ENCODE results near the gene ADCY9. TPM values are rescaled to one million over a fixed set of nuclear protein-coding genes. Genes with fewer than 3 reads are reported as not detected.

ADCY9 gene
- total RNA-seq, 1 experiment from 2014 or later: 9.8 TPM

DNA sequence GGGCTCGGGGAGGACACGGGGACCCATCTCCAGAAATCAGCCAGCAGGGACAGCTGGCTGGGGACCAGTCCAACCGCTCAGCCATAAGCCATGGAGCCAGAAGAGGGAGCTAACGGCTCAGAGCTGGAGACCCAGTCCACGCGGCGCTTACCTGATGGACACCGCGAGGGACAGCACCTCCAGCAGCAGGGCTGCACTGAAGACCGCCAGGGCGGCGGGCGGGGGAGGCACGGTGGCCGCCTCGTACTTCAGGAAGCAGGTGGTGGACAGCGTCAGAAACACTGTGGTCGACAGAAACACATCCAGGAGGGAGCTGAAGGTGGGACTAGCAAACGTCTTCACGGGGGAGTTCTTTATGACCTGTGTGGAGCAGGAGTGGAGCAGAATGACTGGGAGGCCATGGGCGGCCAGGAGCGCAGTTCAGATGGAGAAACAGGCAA, 133.1 kb downstream of the ADCY9 start:
- intact Hi-C loops (cut with micrococcal nuclease): loop anchor here (1.0 to 2.0 kb wide), 2 partner anchors 271 to 348 kb away; no protein-coding TSS in a partner anchor
- Histone ChIP-seq H3K9ac (ENCODE audit: low read length) (no peak overlapping the region), H3K27me3 (ENCODE audit: insufficient read depth, low read length) (no peaks in the 10 kb centered on the region), H4K20me1 (ENCODE audit: insufficient read depth) (no peaks in the 10 kb centered on the region), H3K4me1 (ENCODE audit: control insufficient read depth in 1 of 2, insufficient read depth in 2 of 2, low read length in 2 of 2) (peaks cover 10 to 16% of the 10 kb centered on the region in 2 experiments), H3K9me3 (ENCODE audit: control insufficient read depth in 1 of 2, insufficient read depth in 1 of 2, low read depth in 1 of 2, low read length in 2 of 2) (no peaks in the 10 kb centered on the region), H3K36me3 (ENCODE audit: control insufficient read depth in 1 of 2, insufficient read depth in 2 of 2, low read length in 2 of 2) (no peaks in the 10 kb centered on the region), H3K9me2 (ENCODE audit: insufficient read depth) (no peaks in the 10 kb centered on the region), H3K79me2 (ENCODE audit: insufficient read depth, low read length) (no peaks in the 10 kb centered on the region), H2AFZ (ENCODE audit: low read depth, low read length, poor library complexity, severe bottlenecking) (no peak overlapping the region), H3K27ac (ENCODE audit: low read depth, low read length) (no peak overlapping the region), H3K4me2 (ENCODE audit: low read length) (peak overlapping the region; percentile 21), H3K4me3 (replicated peaks in 1 of 2; ENCODE audit: low read depth in 1 of 2, low read length in 2 of 2) (no peak overlapping the region)
- TF ChIP-seq RAD21 (IDR thresholded peaks at IDR 0.05; ENCODE audit: low read depth) (peak; percentile 99), YY1 (IDR thresholded peaks at IDR 0.05; ENCODE audit: extremely low read depth, insufficient replicate concordance, low read depth, low read length) (no peak), SIN3A (IDR thresholded peaks at IDR 0.05; ENCODE audit: low read depth) (no peak), REST (IDR thresholded peaks at IDR 0.05; ENCODE audit: low read depth) (no peak), MAX (IDR thresholded peaks at IDR 0.05) (peak; percentile 95), CEBPB (IDR thresholded peaks at IDR 0.05; ENCODE audit: low read depth) (no peak), ZNF274 (IDR thresholded peaks at IDR 0.05; ENCODE audit: low read depth, low read length) (no peak), ZFX (IDR thresholded peaks at IDR 0.05) (no peak)
- TF ChIP-seq, protein P1, sequence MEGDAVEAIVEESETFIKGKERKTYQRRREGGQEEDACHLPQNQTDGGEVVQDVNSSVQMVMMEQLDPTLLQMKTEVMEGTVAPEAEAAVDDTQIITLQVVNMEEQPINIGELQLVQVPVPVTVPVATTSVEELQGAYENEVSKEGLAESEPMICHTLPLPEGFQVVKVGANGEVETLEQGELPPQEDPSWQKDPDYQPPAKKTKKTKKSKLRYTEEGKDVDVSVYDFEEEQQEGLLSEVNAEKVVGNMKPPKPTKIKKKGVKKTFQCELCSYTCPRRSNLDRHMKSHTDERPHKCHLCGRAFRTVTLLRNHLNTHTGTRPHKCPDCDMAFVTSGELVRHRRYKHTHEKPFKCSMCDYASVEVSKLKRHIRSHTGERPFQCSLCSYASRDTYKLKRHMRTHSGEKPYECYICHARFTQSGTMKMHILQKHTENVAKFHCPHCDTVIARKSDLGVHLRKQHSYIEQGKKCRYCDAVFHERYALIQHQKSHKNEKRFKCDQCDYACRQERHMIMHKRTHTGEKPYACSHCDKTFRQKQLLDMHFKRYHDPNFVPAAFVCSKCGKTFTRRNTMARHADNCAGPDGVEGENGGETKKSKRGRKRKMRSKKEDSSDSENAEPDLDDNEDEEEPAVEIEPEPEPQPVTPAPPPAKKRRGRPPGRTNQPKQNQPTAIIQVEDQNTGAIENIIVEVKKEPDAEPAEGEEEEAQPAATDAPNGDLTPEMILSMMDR (IDR thresholded peaks at IDR 0.05 in 2 of 3, conservative IDR thresholded peaks at IDR 0.05 in 1 of 3; ENCODE audit: borderline replicate concordance in 1 of 3, insufficient read depth in 1 of 3, low read depth in 2 of 3, low read length in 2 of 3): peak; percentile 78 to 96 (median 86)
- TF ChIP-seq, protein P2, sequence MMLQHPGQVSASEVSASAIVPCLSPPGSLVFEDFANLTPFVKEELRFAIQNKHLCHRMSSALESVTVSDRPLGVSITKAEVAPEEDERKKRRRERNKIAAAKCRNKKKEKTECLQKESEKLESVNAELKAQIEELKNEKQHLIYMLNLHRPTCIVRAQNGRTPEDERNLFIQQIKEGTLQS (IDR thresholded peaks at IDR 0.05): no peak
- BruUV-seq (replicated peaks): no TSS peak
- RAD21 ChIA-PET (ENCODE audit: low non-redundant PET in 1 of 2, low total read pairs in 2 of 2, uncharacterized antibody in 2 of 2, unreplicated experiment in 2 of 2): interaction anchor here (0.6 to 2.6 kb wide), 7 partner anchors 71 to 289 kb away, joined by 3 to 15 read pairs (median 3); partner anchors contain the start of gene TFAP4 (in 1 of the 2)
- CTCF ChIA-PET: interaction anchor here (0.5 to 3.4 kb wide), 13 partner anchors 13 to 421 kb away, joined by 3 to 57 read pairs (median 4); no protein-coding TSS in a partner anchor
- DNase-seq (ENCODE audit: low read depth, low spot score) (peak; percentile 60), ATAC-seq (peak; percentile 94)
- POLR2A ChIA-PET: interaction anchor here (0.5 to 1.4 kb wide), 3 partner anchors 102 to 271 kb away, joined by 3 to 5 read pairs (median 3); partner anchors contain the start of gene CREBBP

All from HCT116 (cell line).